Lung (tissue), 12 donors: ENCODE data around the gene DNASE2. TPM values are rescaled to one million over a fixed set of nuclear protein-coding genes. Genes with fewer than 3 reads are reported as not detected.

Source experiments
- ATAC-seq: fragments of 200-7000 bp; cut with Tn5 transposase; one replicate; pipeline ENCODE4 v1.9.1; 2020; ENCODE audit warnings: moderate number of reproducible peaks; ENCODE audit not compliant: insufficient read depth, low FRiP score
- DNase-seq, 3 donors: peaks; one replicate each; pipeline ENCODE4 v3.0.0-alpha.2; 2013 to 2017
- H3K27ac ChIP-seq, 2 donors: one replicate each; pipeline ENCODE4 v1.5.1; 2013; ENCODE audit warnings: mild to moderate bottlenecking in 2 of 2, moderate library complexity in 2 of 2, control low read depth in 1 of 2, inconsistent platforms in 1 of 2, low read depth in 1 of 2, low read length in 1 of 2
- H3K27me3 ChIP-seq, 3 donors: one replicate each; pipeline ENCODE4 v1.5.1; 2013; ENCODE audit warnings: low read length in 2 of 3; ENCODE audit not compliant: control insufficient read depth in 3 of 3, insufficient read depth in 3 of 3
- H3K36me3 ChIP-seq, 4 donors: one replicate each; pipeline ENCODE4 v1.5.1; 2013; ENCODE audit warnings: low read length in 4 of 4, mild to moderate bottlenecking in 1 of 4, moderate library complexity in 1 of 4; ENCODE audit not compliant: control insufficient read depth in 4 of 4, insufficient read depth in 4 of 4
- H3K4me1 ChIP-seq, 5 donors: one replicate each; pipeline ENCODE4 v1.5.1; 2013; ENCODE audit warnings: low read length in 5 of 5, mild to moderate bottlenecking in 2 of 5, moderate library complexity in 1 of 5; ENCODE audit not compliant: control insufficient read depth in 5 of 5, insufficient read depth in 5 of 5
- H3K4me3 ChIP-seq: one replicate; pipeline ENCODE4 v1.5.1; 2013; ENCODE audit warnings: mild to moderate bottlenecking, control low read depth, moderate library complexity
- H3K9ac ChIP-seq, 2 donors: one replicate each; pipeline ENCODE4 v1.5.1; 2013; ENCODE audit warnings: low read length in 2 of 2, control low read depth in 1 of 2; ENCODE audit not compliant: insufficient read depth in 1 of 2
- H3K9me3 ChIP-seq, 4 donors: one replicate each; pipeline ENCODE4 v1.5.1; 2013; ENCODE audit warnings: low read length in 3 of 4, mild to moderate bottlenecking in 1 of 4, moderate library complexity in 1 of 4; ENCODE audit not compliant: control insufficient read depth in 4 of 4, insufficient read depth in 3 of 4
- WGBS, 2 donors: extraction: QIAGEN DNeasy Blood & Tissue Kit; methylation state at CpG; one replicate each; pipeline ENCODE4 v1.1.7; 2013; 5-methylcytosine and 5-hydroxymethylcytosine counted together
- polyA plus RNA-seq, 2 donors: library from polyadenylated mRNA; stranded (reverse); fragments of 200-250 nt; gene quantifications; one replicate each; pipeline ENCODE4 v1.2.1, GENCODE V29; 2013
- total RNA-seq, 2 donors: library from RNA; depleted of rRNA in 1 of 2; stranded (reverse); fragments of >200 nt in 1 of 2; gene quantifications; one replicate each; pipeline ENCODE4 v1.2.1, GENCODE V29; 2014 to 2021
- TF ChIP-seq, protein P1 (sequence below): IDR thresholded peaks from 2 replicates; pipeline ENCODE4 v1.5.1; 2012; ENCODE audit warnings: mild to moderate bottlenecking; ENCODE audit errors: control extremely low read depth, extremely low read depth
- donor health status: control.
- donor health status: control.
- donor health status: Bipolar disorder and iron deficiency.
- donor health status: healthy.
- donor health status: DM: yes; HTN: yes; CAD: no.

DNASE2 gene
- total and polyA plus RNA-seq, 4 donors = 31.2 to 72.3 (median 50.1) TPM

DNA sequence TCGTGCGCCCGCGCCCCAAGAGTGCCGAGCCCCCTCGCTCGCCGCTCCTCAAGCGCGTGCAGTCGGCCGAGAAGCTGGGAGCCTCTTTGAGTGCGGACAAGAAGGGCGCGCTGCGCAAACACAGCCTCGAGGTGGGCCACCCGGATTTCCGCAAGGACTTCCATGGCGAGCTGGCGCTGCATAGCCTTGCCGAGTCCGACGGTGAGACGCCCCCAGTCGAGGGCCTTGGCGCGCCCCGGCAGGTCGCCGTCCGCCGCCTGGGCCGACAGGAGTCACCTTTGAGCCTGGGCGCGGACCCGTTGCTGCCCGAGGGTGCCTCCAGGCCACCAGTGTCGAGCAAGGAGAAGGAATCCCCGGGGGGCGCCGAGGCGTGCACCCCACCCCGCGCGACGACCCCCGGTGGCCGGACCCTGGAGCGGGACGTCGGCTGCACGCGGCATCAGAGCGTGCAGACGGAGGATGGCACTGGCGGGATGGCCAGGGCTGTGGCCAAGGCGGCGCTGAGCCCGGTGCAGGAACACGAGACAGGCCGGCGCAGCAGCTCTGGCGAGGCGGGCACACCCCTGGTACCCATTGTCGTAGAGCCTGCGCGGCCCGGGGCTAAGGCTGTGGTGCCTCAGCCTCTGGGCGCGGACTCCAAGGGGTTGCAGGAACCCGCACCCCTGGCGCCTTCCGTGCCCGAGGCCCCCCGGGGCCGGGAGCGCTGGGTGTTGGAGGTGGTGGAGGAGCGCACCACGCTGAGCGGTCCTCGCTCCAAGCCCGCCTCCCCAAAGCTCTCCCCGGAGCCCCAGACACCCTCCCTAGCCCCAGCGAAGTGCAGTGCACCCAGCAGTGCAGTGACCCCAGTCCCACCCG lies 7.1 kb downstream of the DNASE2 start:
- TF ChIP-seq, protein P1, sequence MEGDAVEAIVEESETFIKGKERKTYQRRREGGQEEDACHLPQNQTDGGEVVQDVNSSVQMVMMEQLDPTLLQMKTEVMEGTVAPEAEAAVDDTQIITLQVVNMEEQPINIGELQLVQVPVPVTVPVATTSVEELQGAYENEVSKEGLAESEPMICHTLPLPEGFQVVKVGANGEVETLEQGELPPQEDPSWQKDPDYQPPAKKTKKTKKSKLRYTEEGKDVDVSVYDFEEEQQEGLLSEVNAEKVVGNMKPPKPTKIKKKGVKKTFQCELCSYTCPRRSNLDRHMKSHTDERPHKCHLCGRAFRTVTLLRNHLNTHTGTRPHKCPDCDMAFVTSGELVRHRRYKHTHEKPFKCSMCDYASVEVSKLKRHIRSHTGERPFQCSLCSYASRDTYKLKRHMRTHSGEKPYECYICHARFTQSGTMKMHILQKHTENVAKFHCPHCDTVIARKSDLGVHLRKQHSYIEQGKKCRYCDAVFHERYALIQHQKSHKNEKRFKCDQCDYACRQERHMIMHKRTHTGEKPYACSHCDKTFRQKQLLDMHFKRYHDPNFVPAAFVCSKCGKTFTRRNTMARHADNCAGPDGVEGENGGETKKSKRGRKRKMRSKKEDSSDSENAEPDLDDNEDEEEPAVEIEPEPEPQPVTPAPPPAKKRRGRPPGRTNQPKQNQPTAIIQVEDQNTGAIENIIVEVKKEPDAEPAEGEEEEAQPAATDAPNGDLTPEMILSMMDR = no peak
- DNase-seq = no peak
- H3K4me3 ChIP-seq = peak overlapping the region; percentile 5
- peaks cover 0 to 3% (median 0%) of the 10 kb centered on the region in 4 donors for H3K9me3 ChIP-seq
- ATAC-seq = no peak
- peaks cover 0 to 4% (median 0%) of the 10 kb centered on the region in 5 donors for H3K4me1 ChIP-seq
- WGBS, 2 donors = 89 to 93% methylated on average over 85 to 86 of the region's 86 CpGs
- no peak overlapping the region for H3K9ac ChIP-seq
- no peak overlapping the region for H3K27ac ChIP-seq
- H3K27me3 ChIP-seq = no peaks in the 10 kb centered on the region
- peaks cover 0 to 20% (median 2%) of the 10 kb centered on the region in 4 donors for H3K36me3 ChIP-seq

DNA sequence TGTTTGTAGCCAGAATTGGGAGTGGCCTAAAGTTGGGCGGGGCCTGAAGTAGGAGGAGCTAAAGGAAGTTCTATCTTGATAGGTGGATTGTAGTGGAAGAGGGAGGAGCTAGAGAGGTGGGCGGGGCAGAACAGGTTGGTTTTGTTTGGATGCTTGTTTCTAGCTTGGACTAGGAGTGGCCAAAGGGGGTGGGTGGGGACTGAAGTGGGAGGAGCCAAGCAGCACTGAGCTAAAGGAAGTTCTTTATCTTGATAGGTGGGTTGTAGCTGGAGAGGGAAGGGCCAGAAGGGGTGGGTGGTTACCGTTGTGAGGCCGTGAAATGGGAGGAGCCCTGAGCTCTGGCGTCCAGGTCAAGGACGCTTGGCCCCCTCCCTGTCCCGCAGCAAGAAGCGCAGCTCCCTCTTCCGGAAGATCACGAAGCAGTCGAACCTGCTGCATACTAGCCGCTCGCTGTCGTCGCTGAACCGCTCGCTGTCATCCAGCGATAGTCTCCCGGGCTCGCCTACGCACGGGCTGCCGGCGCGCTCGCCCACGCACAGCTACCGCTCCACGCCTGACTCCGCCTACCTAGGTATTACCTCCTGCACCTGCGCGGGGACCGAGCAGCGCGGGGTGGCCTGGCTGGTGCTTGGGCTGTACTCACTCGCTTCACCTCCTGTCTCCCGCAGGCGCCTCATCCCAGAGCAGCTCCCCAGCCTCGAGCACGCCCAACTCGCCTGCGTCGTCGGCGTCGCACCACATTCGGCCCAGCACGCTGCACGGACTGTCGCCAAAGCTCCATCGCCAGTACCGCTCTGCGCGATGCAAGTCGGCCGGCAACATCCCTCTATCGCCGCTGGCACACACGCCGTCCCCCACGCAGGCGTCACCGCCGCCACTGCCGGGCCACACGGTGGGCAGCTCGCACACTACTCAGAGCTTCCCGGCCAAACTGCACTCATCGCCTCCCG lies 8.0 kb downstream of the DNASE2 start:
- H3K4me3 ChIP-seq = no peak overlapping the region
- no peak overlapping the region for H3K9ac ChIP-seq
- H3K4me1 ChIP-seq = peaks cover 0 to 4% (median 0%) of the 10 kb centered on the region in 5 donors
- H3K27me3 ChIP-seq = no peaks in the 10 kb centered on the region
- DNase-seq = peak in 2 of 3 donors; percentile 32 to 61
- no peak overlapping the region for H3K27ac ChIP-seq
- TF ChIP-seq, protein P1 = no peak
- peak; percentile 67 for ATAC-seq
- 62 to 67% methylated on average over 70 of the region's 70 CpGs for WGBS, 2 donors
- H3K9me3 ChIP-seq = peaks cover 0 to 3% (median 0%) of the 10 kb centered on the region in 4 donors
- peaks cover 0 to 17% (median 2%) of the 10 kb centered on the region in 4 donors for H3K36me3 ChIP-seq

GRCh38 chr19:12872255-12872654 lies 9.0 kb downstream of the DNASE2 start:
- no peaks in the 10 kb centered on the region for H3K27me3 ChIP-seq
- no peak overlapping the region for H3K4me3 ChIP-seq
- no peak for DNase-seq
- no peak for ATAC-seq
- peaks cover 0 to 3% (median 0%) of the 10 kb centered on the region in 4 donors for H3K9me3 ChIP-seq
- TF ChIP-seq, protein P1 = no peak
- peaks cover 0 to 9% (median 0%) of the 10 kb centered on the region in 5 donors for H3K4me1 ChIP-seq
- peaks cover 0 to 13% (median 0%) of the 10 kb centered on the region in 4 donors for H3K36me3 ChIP-seq
- no peak overlapping the region for H3K9ac ChIP-seq
- H3K27ac ChIP-seq = no peak overlapping the region
- WGBS, 2 donors = 92 to 96% methylated on average over 5 of the region's 5 CpGs
